ENCODE measurements around the gene HDHD5.

HDHD5 gene

DNA sequence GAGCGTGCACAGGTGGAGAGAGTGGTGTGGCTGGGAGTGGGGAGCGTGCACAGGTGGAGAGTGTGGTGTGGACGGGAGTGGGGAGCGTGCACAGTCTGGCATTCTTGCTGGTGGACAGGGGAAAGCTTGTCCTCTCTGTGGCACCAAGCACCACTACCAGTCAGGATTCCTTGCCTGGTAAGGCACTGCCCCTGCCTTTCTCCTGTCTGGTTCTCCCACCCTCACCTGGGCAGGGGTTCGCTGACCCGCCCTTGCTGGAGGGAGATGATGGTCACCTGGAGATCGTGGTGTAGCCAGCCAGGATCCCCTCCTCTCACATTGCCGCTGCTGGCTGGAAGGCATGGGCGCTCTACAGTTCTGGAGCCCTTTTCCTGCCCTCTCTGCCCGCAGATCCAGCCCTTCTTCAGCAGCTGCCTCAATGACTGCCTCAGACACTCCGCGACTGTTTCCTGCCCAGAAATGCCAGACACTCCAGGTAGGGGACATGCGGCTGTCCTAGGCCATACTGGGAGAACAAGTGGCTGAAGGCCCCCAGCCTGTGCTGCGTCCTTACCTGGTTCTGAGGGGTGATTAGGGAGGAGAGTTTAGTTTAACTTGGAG is 54.6 kb downstream of the HDHD5 start:
- DNase-seq (ENCODE audit: low read depth, low spot score), result no peak
- H3K4me3 ChIP-seq (ENCODE audit: low read depth, low read length), result no peak overlapping the region
- in situ Hi-C loops (cut with HindIII; ENCODE audit: low sequenced_read_pairs), result no loop called here
- TF ChIP-seq CTCF (IDR thresholded peaks at IDR 0.05; ENCODE audit: low read depth, low read length), result no peak

GRCh38 chr22:17103351-17103750 is 55.7 kb downstream of the HDHD5 start:
- no peak for DNase-seq (ENCODE audit: low read depth, low spot score)
- TF ChIP-seq CTCF (IDR thresholded peaks at IDR 0.05; ENCODE audit: low read depth, low read length), result no peak
- no peak overlapping the region for H3K4me3 ChIP-seq (ENCODE audit: low read depth, low read length)
- in situ Hi-C loops (cut with HindIII; ENCODE audit: low sequenced_read_pairs), result no loop called here

GRCh38 chr22:17102297-17102667 is 56.8 kb downstream of the HDHD5 start:
- TF ChIP-seq CTCF (IDR thresholded peaks at IDR 0.05; ENCODE audit: low read depth, low read length), result no peak
- in situ Hi-C loops (cut with HindIII; ENCODE audit: low sequenced_read_pairs), result no loop called here
- DNase-seq (ENCODE audit: low read depth, low spot score), result no peak
- no peak overlapping the region for H3K4me3 ChIP-seq (ENCODE audit: low read depth, low read length)

DNA sequence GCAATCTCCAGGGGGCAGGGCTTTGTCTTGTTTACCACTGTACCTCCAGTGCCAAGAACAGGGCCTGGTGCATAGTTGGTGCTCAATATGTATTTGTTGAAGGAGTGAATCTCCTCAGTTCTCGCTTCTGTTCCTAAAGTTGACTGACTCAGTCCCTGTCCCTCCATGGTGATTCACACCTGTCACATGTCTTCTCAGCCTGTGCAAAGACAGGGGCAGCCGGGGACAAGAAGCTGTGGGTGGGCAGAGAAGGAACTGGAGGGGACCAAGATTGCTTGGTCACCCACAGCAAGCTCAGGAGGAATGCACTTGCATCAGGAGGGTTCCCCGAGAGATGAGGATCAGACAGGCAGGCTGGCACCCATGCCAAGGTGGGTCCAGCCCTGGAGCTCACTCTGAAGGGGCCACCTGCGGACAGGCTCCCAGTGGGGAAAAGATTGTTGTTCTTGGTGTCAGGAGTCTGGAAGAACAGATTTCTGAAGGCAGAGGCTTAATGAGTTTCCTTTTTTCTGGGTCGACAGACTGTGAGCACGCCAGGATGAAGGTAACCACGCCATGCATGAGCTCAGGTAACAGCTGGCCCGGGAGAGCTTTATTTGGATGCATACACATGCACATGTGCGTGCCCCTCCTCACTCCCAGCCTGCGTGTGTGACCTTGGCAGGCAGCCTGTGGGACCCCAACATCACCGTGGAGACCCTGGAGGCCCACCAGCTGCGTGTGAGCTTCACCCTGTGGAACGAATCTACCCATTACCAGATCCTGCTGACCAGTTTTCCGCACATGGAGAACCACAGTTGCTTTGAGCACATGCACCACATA is 57.4 kb downstream of the HDHD5 start:
- no peak for DNase-seq (ENCODE audit: low read depth, low spot score)
- in situ Hi-C loops (cut with HindIII; ENCODE audit: low sequenced_read_pairs), result no loop called here
- no peak overlapping the region for H3K4me3 ChIP-seq (ENCODE audit: low read depth, low read length)
- no peak for TF ChIP-seq CTCF (IDR thresholded peaks at IDR 0.05; ENCODE audit: low read depth, low read length)

- TF ChIP-seq CTCF (IDR thresholded peaks at IDR 0.05; ENCODE audit: low read depth, low read length), result no peak
- in situ Hi-C loops (cut with HindIII; ENCODE audit: low sequenced_read_pairs), result no loop called here
- H3K4me3 ChIP-seq (ENCODE audit: low read depth, low read length), result no peak overlapping the region
- no peak for DNase-seq (ENCODE audit: low read depth, low spot score)
Observed at GRCh38 chr22:17100621-17101020, 58.5 kb downstream of the HDHD5 start.

GRCh38 chr22:17098379-17098819 is 60.7 kb downstream of the HDHD5 start:
- in situ Hi-C loops (cut with HindIII; ENCODE audit: low sequenced_read_pairs), result no loop called here
- H3K4me3 ChIP-seq (ENCODE audit: low read depth, low read length), result no peak overlapping the region
- no peak for TF ChIP-seq CTCF (IDR thresholded peaks at IDR 0.05; ENCODE audit: low read depth, low read length)
- no peak for DNase-seq (ENCODE audit: low read depth, low spot score)
